Measurements from ENCODE around the gene EHBP1L1. TPM values are rescaled to one million over a fixed set of nuclear protein-coding genes. Genes with fewer than 3 reads are reported as not detected.

The EHBP1L1 gene
- polyA plus RNA-seq, 1 donor (not counting 4 experiments of a cell fraction or from before 2014, with no cell fraction given) = 10.4 TPM

DNA sequence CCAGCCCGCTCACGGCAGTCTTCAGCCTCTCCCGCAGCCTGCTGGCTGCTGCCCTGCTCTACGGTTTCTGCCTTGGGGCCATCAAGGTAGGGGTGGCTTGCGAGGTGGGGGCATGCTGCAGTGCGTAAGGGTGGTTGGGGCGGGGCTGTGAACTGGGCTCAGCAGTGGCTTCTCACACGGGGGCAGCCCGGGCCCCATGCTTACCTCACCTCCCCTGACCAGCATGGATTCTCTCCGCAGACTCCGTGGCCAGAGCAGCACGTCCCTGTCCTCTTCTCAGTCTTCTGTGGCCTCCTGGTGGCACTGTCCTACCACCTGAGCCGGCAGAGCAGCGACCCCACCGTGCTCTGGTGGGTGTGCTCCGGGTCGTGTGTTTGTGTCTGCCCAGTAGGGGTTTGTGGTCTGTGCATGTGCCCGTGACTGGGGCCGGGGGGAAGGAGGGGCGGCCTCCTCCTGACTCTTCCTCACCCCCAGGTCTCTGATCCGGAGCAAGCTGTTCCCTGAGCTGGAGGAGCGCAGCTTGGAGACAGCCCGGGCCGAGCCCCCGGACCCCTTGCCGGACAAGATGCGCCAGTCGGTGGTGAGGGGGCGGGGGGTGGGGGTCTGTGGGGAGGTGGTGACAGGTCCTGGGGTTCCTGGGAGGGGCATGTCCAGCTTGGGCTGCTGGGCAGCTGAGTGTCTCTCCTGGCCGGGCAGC, 49.2 kb downstream of the EHBP1L1 start:
- no peak for FAIRE-seq
- no peak for TF ChIP-seq EZH2 (IDR thresholded peaks at IDR 0.05; ENCODE audit: low read length)
- dilution Hi-C loops (cut with MboI; ENCODE audit: extremely low pct_ligation_motif_present, low sequenced_read_pairs) = no loop called here

DNA sequence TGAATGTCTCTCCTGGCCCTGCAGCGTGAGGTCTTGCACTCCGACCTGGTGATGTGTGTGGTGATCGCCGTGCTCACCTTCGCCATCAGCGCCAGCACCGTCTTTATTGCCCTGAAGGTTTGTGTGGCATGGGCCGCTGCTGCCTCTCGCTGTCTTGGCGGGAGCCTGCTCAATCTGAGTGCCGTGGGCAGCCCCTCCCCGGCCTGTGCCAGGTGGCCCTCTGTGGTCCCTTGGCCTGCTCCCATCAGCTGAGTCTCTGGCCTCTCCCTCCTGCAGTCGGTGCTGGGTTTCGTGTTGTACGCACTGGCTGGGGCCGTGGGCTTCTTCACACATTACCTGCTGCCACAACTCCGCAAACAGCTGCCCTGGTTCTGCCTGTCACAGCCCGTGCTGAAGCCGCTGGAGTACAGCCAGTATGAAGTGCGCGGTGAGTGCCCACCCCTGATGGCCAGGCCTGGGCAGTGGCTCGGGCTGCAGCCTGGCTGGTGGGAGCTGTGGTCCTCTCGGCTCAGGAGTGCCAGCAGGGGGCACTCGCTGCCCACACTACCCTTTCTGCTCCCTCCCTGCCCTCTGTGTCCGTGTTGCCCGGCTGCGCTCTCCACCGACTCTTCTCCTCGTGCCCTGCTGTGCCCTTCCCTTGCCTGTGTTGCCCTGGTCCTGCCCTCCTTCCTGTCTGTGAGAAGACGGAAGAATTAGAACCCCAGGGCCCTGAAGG, 49.9 kb downstream of the EHBP1L1 start:
- Histone ChIP-seq H4K20me1 (ENCODE audit: control insufficient read depth, extremely low read depth, insufficient read depth, low read length) (peaks cover 2% of the 10 kb centered on the region), H3K4me1 (ENCODE audit: control insufficient read depth, extremely low read depth, insufficient read depth, low read length) (no peaks in the 10 kb centered on the region), H3K27me3 (ENCODE audit: control insufficient read depth, extremely low read depth, insufficient read depth, low read length) (no peaks in the 10 kb centered on the region), H3K4me2 (ENCODE audit: control insufficient read depth, extremely low read depth, insufficient read depth, low read depth, low read length) (no peak overlapping the region), H3K9me3 (ENCODE audit: control insufficient read depth, low read depth, low read length) (no peaks in the 10 kb centered on the region), H3K36me3 (ENCODE audit: control insufficient read depth in 2 of 2, extremely low read depth in 1 of 2, insufficient read depth in 2 of 2, low read length in 2 of 2) (peaks cover 55 to 58% of the 10 kb centered on the region in 2 experiments), H3K27ac (ENCODE audit: control insufficient read depth, insufficient read depth, low read length) (no peak overlapping the region), H3K79me2 (ENCODE audit: control insufficient read depth, insufficient read depth, low read length) (peaks cover 1% of the 10 kb centered on the region), H3K9ac (ENCODE audit: control insufficient read depth, extremely low read depth, insufficient read depth, low read length) (no peak overlapping the region), H2AFZ (ENCODE audit: control insufficient read depth, low read length) (no peak overlapping the region), H3K4me3 (ENCODE audit: control insufficient read depth in 2 of 3, extremely low read depth in 1 of 3, insufficient read depth in 2 of 3, low read depth in 1 of 3, low read length in 3 of 3) (no peak overlapping the region), H3K9me1 (ENCODE audit: control insufficient read depth, extremely low read depth, insufficient read depth, low read length) (no peaks in the 10 kb centered on the region)
- TF ChIP-seq CTCF (optimal IDR thresholded peaks at IDR 0.05 in 1 of 3, IDR thresholded peaks at IDR 0.05 in 1 of 3, conservative IDR thresholded peaks at IDR 0.05 in 1 of 3; ENCODE audit: extremely low read depth in 1 of 3, insufficient read depth in 2 of 3, low read length in 3 of 3) = peak; percentile 17 to 71 (median 22)
- no peak for TF ChIP-seq EZH2 (IDR thresholded peaks at IDR 0.05; ENCODE audit: low read length)
- dilution Hi-C loops (cut with MboI; ENCODE audit: extremely low pct_ligation_motif_present, low sequenced_read_pairs) = no loop called here
- FAIRE-seq (no peak), DNase-seq (ENCODE audit: low read depth, low spot score) (no peak)

More for the DNA sequence above, 49.2 kb downstream of the EHBP1L1 start:
- H3K4me2 ChIP-seq (ENCODE audit: control insufficient read depth, extremely low read depth, insufficient read depth, low read depth, low read length) = no peak overlapping the region
- DNase-seq (ENCODE audit: low read depth, low spot score) = no peak
- peaks cover 2% of the 10 kb centered on the region for H4K20me1 ChIP-seq (ENCODE audit: control insufficient read depth, extremely low read depth, insufficient read depth, low read length)
- H2AFZ ChIP-seq (ENCODE audit: control insufficient read depth, low read length) = no peak overlapping the region
- H3K9me3 ChIP-seq (ENCODE audit: control insufficient read depth, low read depth, low read length) = no peaks in the 10 kb centered on the region
- no peaks in the 10 kb centered on the region for H3K27me3 ChIP-seq (ENCODE audit: control insufficient read depth, extremely low read depth, insufficient read depth, low read length)
- no peak overlapping the region for H3K9ac ChIP-seq (ENCODE audit: control insufficient read depth, extremely low read depth, insufficient read depth, low read length)
- H3K27ac ChIP-seq (ENCODE audit: control insufficient read depth, insufficient read depth, low read length) = no peak overlapping the region
- H3K4me3 ChIP-seq (ENCODE audit: control insufficient read depth in 2 of 3, extremely low read depth in 1 of 3, insufficient read depth in 2 of 3, low read depth in 1 of 3, low read length in 3 of 3) = no peak overlapping the region
- peaks cover 53 to 59% of the 10 kb centered on the region in 2 experiments for H3K36me3 ChIP-seq (ENCODE audit: control insufficient read depth in 2 of 2, extremely low read depth in 1 of 2, insufficient read depth in 2 of 2, low read length in 2 of 2)
- H3K79me2 ChIP-seq (ENCODE audit: control insufficient read depth, insufficient read depth, low read length) = peaks cover 6% of the 10 kb centered on the region
- no peaks in the 10 kb centered on the region for H3K4me1 ChIP-seq (ENCODE audit: control insufficient read depth, extremely low read depth, insufficient read depth, low read length)
- no peaks in the 10 kb centered on the region for H3K9me1 ChIP-seq (ENCODE audit: control insufficient read depth, extremely low read depth, insufficient read depth, low read length)
